Sigmoid colon (tissue), 4 donors: ENCODE results near the gene NDUFA8.

ENCODE experiments used
- POLR2A ChIP-seq, 2 donors: fragments of 450-650 bp; IDR thresholded peaks; one replicate each; pipeline ENCODE4 v1.6.1; 2016; ENCODE audit warnings: antibody characterized with exemption in 2 of 2, mild to moderate bottlenecking in 2 of 2, moderate library complexity in 2 of 2
- POLR2AphosphoS5 ChIP-seq, 4 donors: sonication (generic); formaldehyde crosslinking; IDR thresholded peaks; one replicate each; pipeline ENCODE4 v1.6.1; 2017; ENCODE audit warnings: antibody characterized with exemption in 4 of 4
- TF ChIP-seq, protein P1 (sequence below), 4 experiments: fragments of 450-650 bp in 3 of 4; fragments of 200-600 bp in 1 of 4; IDR thresholded peaks; one replicate each; pipeline ENCODE4 v1.5.1; 2016 to 2019; ENCODE audit warnings: antibody characterized with exemption in 4 of 4, mild to moderate bottlenecking in 3 of 4, moderate library complexity in 2 of 4

DNA sequence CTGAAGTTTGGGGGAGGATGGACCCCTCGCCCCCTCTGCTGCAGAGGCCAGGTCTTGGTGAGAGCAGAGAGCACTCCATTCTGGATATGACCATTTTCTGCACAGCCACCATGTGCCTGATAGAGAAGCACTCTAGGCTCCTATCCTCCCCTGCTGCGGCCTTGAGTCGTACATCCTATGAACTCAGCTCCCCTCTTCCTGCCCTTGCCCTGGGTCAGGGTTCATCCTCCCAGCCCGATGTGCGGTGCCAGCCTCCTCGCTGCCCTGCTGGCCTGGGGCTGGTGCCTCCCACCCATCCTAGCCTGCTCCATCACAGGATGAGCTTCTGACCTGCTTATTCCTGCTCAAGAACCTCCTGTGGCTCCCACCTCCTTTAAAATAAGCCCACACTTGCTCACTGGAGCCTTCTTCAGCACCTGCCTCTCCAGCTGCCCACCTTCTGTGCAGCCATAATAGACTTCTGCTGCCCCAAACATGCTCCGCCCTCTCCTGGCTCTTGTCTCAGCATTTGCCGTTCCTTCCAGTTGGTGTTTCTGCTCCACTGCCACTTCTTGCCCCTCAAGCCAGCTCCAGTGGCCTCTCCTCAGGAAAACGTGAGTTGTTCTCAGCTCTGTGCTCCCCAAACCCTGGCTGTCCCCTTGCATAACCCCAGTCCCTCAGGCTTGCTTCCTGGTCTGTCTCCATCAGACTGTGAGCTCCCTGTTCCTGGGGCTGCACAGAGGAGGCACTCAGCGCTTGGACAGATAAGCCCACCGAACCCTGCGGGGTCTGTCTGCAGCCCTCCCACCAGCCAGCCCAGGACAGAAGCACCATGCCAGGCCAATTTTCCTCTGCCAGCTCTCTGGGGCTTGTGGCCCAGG lies 44.2 kb downstream of the NDUFA8 start:
- TF ChIP-seq, protein P1, sequence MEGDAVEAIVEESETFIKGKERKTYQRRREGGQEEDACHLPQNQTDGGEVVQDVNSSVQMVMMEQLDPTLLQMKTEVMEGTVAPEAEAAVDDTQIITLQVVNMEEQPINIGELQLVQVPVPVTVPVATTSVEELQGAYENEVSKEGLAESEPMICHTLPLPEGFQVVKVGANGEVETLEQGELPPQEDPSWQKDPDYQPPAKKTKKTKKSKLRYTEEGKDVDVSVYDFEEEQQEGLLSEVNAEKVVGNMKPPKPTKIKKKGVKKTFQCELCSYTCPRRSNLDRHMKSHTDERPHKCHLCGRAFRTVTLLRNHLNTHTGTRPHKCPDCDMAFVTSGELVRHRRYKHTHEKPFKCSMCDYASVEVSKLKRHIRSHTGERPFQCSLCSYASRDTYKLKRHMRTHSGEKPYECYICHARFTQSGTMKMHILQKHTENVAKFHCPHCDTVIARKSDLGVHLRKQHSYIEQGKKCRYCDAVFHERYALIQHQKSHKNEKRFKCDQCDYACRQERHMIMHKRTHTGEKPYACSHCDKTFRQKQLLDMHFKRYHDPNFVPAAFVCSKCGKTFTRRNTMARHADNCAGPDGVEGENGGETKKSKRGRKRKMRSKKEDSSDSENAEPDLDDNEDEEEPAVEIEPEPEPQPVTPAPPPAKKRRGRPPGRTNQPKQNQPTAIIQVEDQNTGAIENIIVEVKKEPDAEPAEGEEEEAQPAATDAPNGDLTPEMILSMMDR (IDR thresholded peaks at IDR 0.05) = no peak
- TF ChIP-seq POLR2AphosphoS5 (IDR thresholded peaks at IDR 0.05) (no peak), POLR2A (IDR thresholded peaks at IDR 0.05) (no peak)
